ENCODE results near the gene PTPRR.

DNA sequence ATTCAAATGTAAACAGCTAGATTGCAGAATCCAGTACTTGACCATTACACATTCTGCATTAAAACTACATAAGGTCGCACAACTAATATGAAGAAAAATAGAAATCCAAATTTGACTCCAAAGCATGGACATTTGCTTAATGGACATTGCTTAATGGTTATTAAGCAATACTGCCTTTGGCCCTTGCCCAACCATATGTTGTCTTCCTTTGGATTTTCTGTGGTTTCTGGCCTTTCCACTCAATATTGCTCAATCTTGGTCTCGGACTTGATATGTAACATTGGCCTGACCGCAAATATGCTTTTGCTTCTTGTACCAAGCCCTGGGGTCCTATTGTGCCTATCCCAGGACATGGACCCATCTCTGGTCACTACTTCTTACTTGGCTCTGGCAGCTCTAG lies 67.2 kb downstream of the PTPRR start:
- TF ChIP-seq, protein P1, sequence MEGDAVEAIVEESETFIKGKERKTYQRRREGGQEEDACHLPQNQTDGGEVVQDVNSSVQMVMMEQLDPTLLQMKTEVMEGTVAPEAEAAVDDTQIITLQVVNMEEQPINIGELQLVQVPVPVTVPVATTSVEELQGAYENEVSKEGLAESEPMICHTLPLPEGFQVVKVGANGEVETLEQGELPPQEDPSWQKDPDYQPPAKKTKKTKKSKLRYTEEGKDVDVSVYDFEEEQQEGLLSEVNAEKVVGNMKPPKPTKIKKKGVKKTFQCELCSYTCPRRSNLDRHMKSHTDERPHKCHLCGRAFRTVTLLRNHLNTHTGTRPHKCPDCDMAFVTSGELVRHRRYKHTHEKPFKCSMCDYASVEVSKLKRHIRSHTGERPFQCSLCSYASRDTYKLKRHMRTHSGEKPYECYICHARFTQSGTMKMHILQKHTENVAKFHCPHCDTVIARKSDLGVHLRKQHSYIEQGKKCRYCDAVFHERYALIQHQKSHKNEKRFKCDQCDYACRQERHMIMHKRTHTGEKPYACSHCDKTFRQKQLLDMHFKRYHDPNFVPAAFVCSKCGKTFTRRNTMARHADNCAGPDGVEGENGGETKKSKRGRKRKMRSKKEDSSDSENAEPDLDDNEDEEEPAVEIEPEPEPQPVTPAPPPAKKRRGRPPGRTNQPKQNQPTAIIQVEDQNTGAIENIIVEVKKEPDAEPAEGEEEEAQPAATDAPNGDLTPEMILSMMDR (IDR thresholded peaks at IDR 0.05; ENCODE audit: low read depth, low read length): no peak
- TF ChIP-seq MYC (IDR thresholded peaks at IDR 0.05; ENCODE audit: low read depth, low read length): no peak
